ENCODE results near the gene LTV1.
"Not testable (repeated sequence)": the region's sequence is repeated elsewhere in the genome, so short reads cannot be mapped to it uniquely, and the experiment has no call there.

Gene LTV1

GRCh38 chr6:143843677-143843999 is 500 bp downstream of the LTV1 start:
- DNase-seq, result no peak

DNA sequence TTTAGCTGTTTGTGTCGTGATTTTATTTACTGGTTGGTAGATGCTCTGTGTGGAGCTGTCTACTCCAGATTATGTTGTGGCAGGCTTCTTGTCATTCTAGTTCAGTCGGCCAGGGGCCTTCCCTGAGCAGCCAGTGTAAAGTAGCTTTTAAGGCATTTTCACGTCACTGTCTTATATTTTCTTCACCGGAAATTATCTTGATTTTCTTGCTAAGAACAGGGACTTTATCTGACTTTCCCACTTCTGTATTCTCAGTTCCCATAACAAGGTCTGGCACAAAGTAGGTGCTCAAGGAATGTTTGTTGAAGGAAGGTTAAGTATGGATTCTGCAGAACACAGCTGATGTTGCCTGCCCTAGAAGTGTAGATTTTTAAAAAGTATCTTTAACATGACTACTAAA is 868 bp downstream of the LTV1 start:
- DNase-seq, result peak; percentile 1

- no peak for DNase-seq
These were observed 1.9 kb downstream of the LTV1 start for GRCh38 chr6:143845033-143845432.

GRCh38 chr6:143851706-143852105 is 8.6 kb downstream of the LTV1 start:
- DNase-seq, result not testable (repeated sequence)

DNA sequence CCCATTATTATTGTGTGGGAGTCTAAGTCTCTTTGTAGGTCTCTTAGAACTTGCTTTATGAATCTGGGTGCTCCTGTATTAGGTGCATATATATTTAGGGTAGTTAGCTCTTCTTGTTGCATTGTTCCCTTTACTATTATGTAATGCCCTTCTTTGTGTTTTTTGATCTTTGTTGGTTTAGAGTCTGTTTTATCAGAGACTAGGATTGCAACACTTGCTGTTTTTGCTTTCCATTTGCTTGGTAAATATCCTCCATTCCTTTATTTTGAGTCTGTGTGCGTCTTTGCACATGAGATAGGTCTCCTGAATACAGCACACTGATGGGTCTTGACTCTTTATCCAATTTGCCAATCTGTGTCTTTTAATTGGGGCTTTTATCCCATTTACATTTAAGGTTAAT is 11.9 kb downstream of the LTV1 start:
- DNase-seq, result not testable (repeated sequence)

- DNase-seq, result not testable (repeated sequence)
These were observed 13.6 kb downstream of the LTV1 start for GRCh38 chr6:143856762-143857161.

- DNase-seq, result no peak
These were observed 14.5 kb downstream of the LTV1 start for GRCh38 chr6:143857651-143858050.

GRCh38 chr6:143859891-143860660 is 16.9 kb downstream of the LTV1 start:
- DNase-seq, result no peak

DNA sequence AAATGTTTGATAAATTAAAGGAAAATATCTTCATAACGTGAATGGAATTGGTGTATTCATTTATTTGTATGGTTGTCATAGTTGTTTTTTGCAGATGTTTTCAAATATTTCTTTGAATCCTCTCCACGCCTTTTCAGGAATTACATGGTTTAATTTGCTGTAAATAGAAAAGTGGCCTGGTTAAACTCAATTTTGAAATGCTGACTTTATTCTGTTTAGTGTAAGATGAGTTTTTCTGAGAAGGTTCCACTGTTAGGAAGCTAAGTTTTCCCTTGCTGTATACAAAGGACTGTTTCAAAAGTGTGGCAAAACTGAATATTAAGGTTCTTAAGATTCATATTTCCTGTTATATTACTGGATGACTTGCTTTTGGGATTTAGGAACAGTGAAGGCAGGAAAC is 20.6 kb downstream of the LTV1 start:
- no peak for DNase-seq

DNA sequence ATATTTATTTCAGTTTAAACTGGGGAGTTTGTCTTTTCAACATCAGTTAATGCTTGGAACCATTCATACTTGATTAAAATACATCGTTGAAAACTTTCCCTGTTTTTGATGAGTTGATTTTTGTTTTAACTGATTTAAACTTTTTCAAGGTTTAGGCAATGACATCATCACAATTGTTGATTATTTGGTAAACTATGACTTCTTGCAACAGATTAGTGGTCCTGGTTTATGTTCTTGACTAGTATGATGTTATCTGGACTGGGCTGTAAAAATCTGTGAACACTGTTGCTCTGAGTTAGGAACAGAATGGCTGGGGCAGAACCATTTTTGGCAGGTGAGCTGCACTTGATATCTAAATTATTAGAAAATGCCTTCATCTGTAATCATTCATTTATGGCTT is 21.1 kb downstream of the LTV1 start, which contains the start of gene ZC2HC1B:
Gene ZC2HC1B, plus strand, starts transcription at position 241 of the 400 bp plus-strand sequence. Its CDS starts 66 bp downstream, at position 307.
- no peak for DNase-seq

GRCh38 chr6:143867236-143867635 is 24.1 kb downstream of the LTV1 start:
- DNase-seq, result no peak

- DNase-seq, result not testable (repeated sequence)
These were observed 25.7 kb downstream of the LTV1 start for GRCh38 chr6:143868808-143869207.

DNA sequence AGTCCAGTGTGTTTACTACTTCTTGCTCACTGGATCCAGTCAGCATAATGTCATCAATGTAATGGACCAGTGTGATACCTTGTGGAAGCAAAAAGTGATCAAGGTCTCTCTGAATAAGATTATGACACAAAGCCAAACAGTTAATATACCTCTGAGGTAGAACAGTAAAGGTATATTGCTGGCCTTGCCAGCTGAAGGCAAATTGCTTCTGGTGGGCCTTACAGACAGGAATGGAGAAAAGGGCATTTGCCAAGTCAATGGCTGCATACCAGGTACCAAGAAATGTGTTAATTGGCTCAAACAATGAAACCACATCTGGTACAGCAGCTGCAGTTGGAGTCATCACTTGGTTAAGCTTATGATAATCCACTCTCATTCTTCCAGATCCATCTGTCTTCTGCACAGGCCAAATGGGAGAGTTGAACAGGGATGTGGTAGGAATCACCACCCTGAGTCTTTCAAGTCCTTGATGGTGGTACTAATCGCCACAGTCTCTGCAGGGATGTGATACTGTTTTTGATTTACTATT is 28.1 kb downstream of the LTV1 start:
- not testable (repeated sequence) for DNase-seq

- no peak for DNase-seq
These were observed 29.1 kb downstream of the LTV1 start for GRCh38 chr6:143872201-143872600.

- not testable (repeated sequence) for DNase-seq
These were observed 30.5 kb downstream of the LTV1 start for GRCh38 chr6:143873600-143873999.

GRCh38 chr6:143874503-143874902 is 31.4 kb downstream of the LTV1 start:
- DNase-seq, result not testable (repeated sequence)

DNA sequence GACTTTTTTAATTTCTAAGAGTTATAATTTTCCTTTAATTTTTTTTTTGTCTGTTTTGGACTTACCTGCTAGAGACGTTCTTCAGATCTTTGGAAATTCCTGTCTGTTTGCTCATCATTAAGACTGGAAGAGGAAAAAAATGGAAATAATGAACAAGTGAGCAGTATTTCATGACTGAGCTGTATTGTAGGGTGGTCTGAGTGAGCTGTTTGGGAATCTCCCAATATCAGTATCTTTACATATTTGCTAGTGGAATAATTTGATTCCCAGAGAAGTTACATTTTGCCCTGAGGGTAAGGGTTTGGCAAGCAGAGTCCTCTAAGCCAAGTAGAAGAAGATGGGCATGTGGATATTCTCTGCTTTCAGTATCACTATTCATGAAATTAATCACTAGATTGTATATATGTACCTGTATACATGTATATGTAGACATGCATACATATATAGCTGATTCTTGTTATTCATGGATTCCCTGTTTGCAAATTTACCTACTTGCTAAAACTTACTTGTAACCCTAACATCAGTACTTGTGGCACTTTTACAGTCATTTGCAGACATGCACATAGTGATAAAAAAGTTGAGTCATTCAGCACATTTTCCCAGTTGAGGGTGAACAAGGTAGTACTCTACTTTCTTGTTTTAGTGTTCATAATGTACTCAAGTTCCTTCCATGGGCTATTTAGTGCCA is 34.6 kb downstream of the LTV1 start:
- DNase-seq, result no peak

GRCh38 chr6:143878272-143878760 is 35.2 kb downstream of the LTV1 start:
- no peak for DNase-seq

DNA sequence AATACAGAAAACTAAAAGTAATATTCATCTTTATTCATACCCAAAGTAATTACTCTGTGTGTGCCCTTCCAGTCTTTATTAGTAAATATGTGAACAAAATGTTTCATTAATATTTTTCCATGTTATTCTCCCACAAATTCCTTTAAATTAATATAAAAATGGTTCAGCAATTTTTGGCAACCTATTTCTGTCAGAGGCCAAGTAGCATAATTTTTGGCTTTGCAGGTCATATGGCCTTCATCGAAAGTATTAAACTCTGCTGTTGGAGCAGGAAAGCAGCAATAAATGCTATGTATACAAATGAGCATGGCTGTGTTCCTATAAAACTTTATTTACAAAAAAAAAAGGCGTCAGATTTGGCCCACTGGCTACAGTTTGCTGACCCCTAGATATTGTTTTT is 37.3 kb downstream of the LTV1 start:
- no peak for DNase-seq

GRCh38 chr6:143882401-143882930 is 39.3 kb downstream of the LTV1 start:
- no peak for DNase-seq

DNA sequence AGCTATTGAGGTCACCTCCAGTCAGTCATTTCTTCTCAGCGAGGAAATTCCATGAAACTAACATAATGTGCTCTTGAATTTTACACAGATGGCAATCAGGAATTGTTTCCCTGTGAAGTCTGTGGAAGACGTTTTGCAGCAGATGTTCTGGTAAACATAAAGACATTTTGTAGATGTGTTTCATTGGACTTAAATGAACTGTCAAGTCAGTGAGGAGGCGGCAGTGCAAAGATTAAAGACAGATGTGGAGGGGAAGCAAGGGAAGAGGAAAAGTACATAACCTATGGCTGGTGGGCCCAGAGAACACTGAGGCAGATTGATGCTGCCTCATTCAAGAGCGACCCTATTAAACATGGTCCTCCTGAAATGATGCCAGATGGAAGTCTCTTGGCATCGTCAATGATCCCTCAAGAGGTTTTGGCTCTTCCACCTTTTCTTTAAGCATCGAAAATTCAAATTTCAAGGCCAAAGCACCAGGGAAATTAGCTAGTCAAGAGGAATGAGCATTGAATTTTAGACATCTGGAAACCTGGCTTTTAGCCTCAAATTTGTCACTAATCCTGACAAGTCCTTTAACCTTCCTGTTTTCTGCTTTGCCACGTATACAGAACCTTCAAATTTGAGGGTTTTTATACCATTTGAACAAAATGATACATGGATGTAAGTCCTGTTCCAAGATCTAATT is 41.2 kb downstream of the LTV1 start:
- no peak for DNase-seq

- DNase-seq, result no peak
These were observed 42.0 kb downstream of the LTV1 start for GRCh38 chr6:143885116-143885515.

DNA sequence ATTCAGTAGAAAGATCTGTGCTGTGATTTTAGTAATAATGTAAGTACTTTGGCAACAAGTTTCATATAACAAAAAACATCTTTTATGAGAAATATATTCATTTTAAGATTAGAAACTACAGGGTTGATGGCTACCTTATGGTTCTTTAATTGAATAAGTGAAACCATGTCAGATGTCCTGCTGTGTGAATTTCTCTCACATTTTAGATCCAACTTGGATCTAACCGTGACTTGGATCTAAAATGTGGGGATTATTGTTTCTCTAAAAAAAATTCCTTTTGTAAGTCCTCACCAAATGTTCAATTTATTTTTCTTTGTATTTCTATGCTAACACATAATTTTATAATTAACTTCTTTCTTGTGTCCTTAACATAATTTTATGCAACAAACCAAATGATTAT is 51.5 kb downstream of the LTV1 start:
- no peak for DNase-seq
